PC-3 (cell line): ENCODE data around the gene DDX19B.

Source experiments
- EZH2 ChIP-seq: fragments of 300-600 bp; sonication (generic); IDR thresholded peaks from one replicate; pipeline ENCODE4 v1.6.1; 2017; ENCODE audit warnings: antibody characterized with exemption, mild to moderate bottlenecking, low read length; ENCODE audit not compliant: unreplicated experiment
- EZH2phosphoT487 ChIP-seq: fragments of 300-600 bp; sonication (generic); IDR thresholded peaks from 2 replicates; pipeline ENCODE4 v1.6.1; 2018; ENCODE audit warnings: mild to moderate bottlenecking, antibody characterized with exemption, low read length, borderline replicate concordance
- TF ChIP-seq, protein P1 (sequence below): fragments of 300-600 bp; sonication (generic); conservative IDR thresholded peaks from 2 replicates; pipeline ENCODE4 v1.5.1; 2017; ENCODE audit warnings: antibody characterized with exemption, low read depth, mild to moderate bottlenecking, low read length

DNA sequence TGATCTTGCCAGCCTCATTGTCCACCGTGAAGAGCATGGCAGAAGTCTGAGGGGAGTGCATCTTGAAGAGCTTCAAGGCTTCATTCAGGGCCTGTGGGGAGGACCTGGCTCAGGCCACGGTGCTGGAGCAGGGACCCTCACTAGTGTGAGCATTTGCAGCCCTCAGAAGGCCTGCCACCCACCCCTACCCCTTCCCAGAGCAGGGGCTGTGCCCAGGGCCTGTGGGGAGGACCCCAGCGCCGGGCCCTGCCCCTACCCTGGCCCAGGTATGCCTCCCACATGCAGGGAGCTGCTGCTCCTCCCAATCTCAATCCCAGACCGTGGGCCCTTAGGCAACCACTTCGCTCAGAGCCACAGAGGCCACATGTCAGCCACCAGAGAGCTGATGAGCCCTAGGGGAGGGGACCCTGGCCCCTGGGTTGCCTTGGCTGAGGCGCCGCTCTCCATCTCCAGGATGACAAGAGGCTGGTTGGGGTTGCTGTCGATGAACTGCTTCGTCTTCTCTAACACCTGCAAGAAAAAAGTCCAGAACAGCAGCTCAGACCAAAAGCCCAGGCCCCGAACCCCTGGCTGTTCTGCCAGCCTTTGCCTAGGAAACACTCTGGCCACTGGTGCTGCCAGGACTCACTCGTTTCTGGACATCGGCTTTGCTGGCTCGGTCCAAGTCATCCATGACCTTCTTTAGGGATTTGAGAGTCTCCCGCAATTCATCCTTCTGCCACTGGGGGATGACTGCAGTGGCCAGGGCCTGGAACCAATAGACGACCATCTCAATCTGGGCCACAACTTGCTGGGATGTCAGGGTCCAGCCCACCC lies 45.5 kb upstream of the DDX19B start:
- TF ChIP-seq, protein P1, sequence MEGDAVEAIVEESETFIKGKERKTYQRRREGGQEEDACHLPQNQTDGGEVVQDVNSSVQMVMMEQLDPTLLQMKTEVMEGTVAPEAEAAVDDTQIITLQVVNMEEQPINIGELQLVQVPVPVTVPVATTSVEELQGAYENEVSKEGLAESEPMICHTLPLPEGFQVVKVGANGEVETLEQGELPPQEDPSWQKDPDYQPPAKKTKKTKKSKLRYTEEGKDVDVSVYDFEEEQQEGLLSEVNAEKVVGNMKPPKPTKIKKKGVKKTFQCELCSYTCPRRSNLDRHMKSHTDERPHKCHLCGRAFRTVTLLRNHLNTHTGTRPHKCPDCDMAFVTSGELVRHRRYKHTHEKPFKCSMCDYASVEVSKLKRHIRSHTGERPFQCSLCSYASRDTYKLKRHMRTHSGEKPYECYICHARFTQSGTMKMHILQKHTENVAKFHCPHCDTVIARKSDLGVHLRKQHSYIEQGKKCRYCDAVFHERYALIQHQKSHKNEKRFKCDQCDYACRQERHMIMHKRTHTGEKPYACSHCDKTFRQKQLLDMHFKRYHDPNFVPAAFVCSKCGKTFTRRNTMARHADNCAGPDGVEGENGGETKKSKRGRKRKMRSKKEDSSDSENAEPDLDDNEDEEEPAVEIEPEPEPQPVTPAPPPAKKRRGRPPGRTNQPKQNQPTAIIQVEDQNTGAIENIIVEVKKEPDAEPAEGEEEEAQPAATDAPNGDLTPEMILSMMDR: peak; percentile 57
- TF ChIP-seq EZH2phosphoT487 (no peak), EZH2 (no peak)
